ENCODE data around the gene ZSCAN23. TPM values are rescaled to one million over a fixed set of nuclear protein-coding genes. Genes with fewer than 3 reads are reported as not detected.

Gene ZSCAN23
- total and polyA plus RNA-seq, 9 of the 15 experiments (the other 6 are each of a cell fraction or from before 2014, with no cell fraction given): 0.05 to 0.29 (median 0.21) TPM; not detected in 1

GRCh38 chr6:28474441-28475219 lies 31.3 kb upstream of the ZSCAN23 start (continued):
- TF ChIP-seq RAD21 (CRISPR knock-in tag; conservative IDR thresholded peaks at IDR 0.05 in 1 of 2, IDR thresholded peaks at IDR 0.05 in 1 of 2) (no peak; a peak in 2 of 4 replicates), NFIC (IDR thresholded peaks at IDR 0.05) (peak; percentile 89), CREM (IDR thresholded peaks at IDR 0.05; ENCODE audit: low read depth) (peak; percentile 41; the same call in 1 of the 2 replicates), ARID1B (IDR thresholded peaks at IDR 0.05) (no peak), MIER1 (IDR thresholded peaks at IDR 0.05; ENCODE audit: low read depth) (no peak), ATF1 (CRISPR knock-in tag; IDR thresholded peaks at IDR 0.05) (no peak), ATF1 (tag; IDR thresholded peaks at IDR 0.05) (peak; percentile 59; the same call in 1 of the 2 replicates), FUS (optimal IDR thresholded peaks at IDR 0.05; ENCODE audit: low read depth, low read length) (peak; percentile 14), DIDO1 (tag; IDR thresholded peaks at IDR 0.05; ENCODE audit: low read depth) (no peak), ILK (tag; IDR thresholded peaks at IDR 0.05; ENCODE audit: borderline replicate concordance, low read depth) (peak; percentile 51; the same call in 1 of the 2 replicates), TOE1 (IDR thresholded peaks at IDR 0.05; ENCODE audit: borderline replicate concordance) (peak; percentile 59; the same call in 1 of the 2 replicates), TOE1 (CRISPR knock-in tag; IDR thresholded peaks at IDR 0.05; ENCODE audit: borderline replicate concordance, low read depth) (no peak), NFYB (IDR thresholded peaks at IDR 0.05; ENCODE audit: extremely low read depth, insufficient read length) (no peak), SUPT5H (IDR thresholded peaks at IDR 0.05) (peak; percentile 45; the same call in 1 of the 2 replicates), GTF2E2 (tag; IDR thresholded peaks at IDR 0.05) (no peak), MAFF (IDR thresholded peaks at IDR 0.05; ENCODE audit: low read length) (no peak), SRF (CRISPR knock-in tag; IDR thresholded peaks at IDR 0.05) (no peak), POLR2AphosphoS5 (IDR thresholded peaks at IDR 0.05; ENCODE audit: control insufficient read depth, insufficient read depth, low read depth, low read length) (peak; percentile 49; the same call in 1 of the 2 replicates), ZNF668 (CRISPR knock-in tag; IDR thresholded peaks at IDR 0.05) (no peak), ZNF124 (CRISPR knock-in tag; IDR thresholded peaks at IDR 0.05) (no peak), GABPB1 (CRISPR knock-in tag; IDR thresholded peaks at IDR 0.05) (peak; percentile 62; the same call in 1 of the 2 replicates)
- TF ChIP-seq, protein P1, sequence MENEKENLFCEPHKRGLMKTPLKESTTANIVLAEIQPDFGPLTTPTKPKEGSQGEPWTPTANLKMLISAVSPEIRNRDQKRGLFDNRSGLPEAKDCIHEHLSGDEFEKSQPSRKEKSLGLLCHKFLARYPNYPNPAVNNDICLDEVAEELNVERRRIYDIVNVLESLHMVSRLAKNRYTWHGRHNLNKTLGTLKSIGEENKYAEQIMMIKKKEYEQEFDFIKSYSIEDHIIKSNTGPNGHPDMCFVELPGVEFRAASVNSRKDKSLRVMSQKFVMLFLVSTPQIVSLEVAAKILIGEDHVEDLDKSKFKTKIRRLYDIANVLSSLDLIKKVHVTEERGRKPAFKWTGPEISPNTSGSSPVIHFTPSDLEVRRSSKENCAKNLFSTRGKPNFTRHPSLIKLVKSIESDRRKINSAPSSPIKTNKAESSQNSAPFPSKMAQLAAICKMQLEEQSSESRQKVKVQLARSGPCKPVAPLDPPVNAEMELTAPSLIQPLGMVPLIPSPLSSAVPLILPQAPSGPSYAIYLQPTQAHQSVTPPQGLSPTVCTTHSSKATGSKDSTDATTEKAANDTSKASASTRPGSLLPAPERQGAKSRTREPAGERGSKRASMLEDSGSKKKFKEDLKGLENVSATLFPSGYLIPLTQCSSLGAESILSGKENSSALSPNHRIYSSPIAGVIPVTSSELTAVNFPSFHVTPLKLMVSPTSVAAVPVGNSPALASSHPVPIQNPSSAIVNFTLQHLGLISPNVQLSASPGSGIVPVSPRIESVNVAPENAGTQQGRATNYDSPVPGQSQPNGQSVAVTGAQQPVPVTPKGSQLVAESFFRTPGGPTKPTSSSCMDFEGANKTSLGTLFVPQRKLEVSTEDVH (IDR thresholded peaks at IDR 0.05; ENCODE audit: low read depth, partially characterized antibody): peak; percentile 82
- TF ChIP-seq, protein P2, sequence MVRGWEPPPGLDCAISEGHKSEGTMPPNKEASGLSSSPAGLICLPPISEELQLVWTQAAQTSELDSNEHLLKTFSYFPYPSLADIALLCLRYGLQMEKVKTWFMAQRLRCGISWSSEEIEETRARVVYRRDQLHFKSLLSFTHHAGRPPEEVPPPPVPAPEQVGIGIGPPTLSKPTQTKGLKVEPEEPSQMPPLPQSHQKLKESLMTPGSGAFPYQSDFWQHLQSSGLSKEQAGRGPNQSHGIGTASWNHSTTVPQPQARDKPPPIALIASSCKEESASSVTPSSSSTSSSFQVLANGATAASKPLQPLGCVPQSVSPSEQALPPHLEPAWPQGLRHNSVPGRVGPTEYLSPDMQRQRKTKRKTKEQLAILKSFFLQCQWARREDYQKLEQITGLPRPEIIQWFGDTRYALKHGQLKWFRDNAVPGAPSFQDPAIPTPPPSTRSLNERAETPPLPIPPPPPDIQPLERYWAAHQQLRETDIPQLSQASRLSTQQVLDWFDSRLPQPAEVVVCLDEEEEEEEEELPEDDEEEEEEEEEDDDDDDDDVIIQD (CRISPR knock-in tag; IDR thresholded peaks at IDR 0.05): no peak
- TF ChIP-seq, protein P3, sequence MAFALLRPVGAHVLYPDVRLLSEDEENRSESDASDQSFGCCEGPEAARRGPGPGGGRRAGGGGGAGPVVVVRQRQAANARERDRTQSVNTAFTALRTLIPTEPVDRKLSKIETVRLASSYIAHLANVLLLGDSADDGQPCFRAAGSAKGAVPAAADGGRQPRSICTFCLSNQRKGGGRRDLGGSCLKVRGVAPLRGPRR (CRISPR knock-in tag; IDR thresholded peaks at IDR 0.05): no peak
